ENCODE results near the gene CRYGN.

DNA sequence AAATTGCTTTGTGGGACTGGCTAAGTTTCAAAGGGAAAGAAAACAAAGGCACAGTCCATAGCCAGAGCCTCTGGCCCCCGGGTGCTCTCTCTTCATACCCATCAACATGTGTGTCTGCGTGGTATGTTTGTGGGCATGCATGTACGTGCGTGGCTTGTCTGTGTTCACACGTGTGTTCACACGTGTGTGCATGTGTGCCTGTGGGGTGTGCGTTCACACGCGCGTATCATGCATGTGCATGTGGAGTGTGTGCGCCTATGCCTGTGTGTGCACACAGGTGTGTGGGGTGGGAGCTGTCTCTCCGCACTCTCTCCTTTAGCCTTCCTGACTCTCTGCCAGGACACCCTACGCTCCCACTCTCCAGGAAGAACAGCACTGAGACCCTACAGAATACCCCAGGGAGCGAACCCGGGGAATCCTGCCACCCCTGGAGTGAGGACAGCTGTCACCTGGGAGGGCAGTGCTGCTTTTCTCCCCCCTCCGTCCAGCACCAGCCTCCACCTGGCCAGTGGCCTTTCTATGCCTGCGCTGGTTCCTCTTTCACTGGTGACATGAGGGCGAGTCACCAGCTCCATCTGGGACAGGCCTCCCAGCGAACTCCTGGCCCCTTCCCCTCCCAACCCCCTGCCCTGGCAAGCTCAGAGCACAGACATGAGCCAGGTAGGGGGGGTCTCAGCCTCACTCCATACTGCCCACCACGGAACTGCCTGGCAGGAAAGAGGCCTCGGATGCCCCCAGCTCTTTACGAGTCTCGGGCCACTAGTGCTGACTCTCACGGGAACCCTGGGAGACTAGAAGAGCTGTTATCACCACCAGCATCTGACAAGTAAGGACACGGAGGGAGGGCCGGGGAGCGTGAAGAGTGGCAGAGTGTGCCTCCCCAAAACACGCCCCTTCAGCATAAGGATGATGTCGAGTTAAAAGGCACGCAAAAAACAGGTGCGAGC, 46.6 kb downstream of the CRYGN start:
- TF ChIP-seq CHD2 (IDR thresholded peaks at IDR 0.05; ENCODE audit: low read length, partially characterized antibody) (no peak), RCOR1 (IDR thresholded peaks at IDR 0.05; ENCODE audit: low read length) (no peak), GABPA (IDR thresholded peaks at IDR 0.05; ENCODE audit: low read depth) (no peak), YY1 (IDR thresholded peaks at IDR 0.05; ENCODE audit: low read depth) (no peak), EZH2phosphoT487 (IDR thresholded peaks at IDR 0.05; ENCODE audit: borderline replicate concordance, low read depth) (no peak), NFIC (IDR thresholded peaks at IDR 0.05; ENCODE audit: borderline replicate concordance) (no peak), EP300 (IDR thresholded peaks at IDR 0.05; ENCODE audit: borderline replicate concordance in 1 of 2, low read depth in 1 of 2, low read length in 1 of 2) (no peak), RAD21 (IDR thresholded peaks at IDR 0.05; ENCODE audit: low read length) (no peak)
- TF ChIP-seq, protein P1, sequence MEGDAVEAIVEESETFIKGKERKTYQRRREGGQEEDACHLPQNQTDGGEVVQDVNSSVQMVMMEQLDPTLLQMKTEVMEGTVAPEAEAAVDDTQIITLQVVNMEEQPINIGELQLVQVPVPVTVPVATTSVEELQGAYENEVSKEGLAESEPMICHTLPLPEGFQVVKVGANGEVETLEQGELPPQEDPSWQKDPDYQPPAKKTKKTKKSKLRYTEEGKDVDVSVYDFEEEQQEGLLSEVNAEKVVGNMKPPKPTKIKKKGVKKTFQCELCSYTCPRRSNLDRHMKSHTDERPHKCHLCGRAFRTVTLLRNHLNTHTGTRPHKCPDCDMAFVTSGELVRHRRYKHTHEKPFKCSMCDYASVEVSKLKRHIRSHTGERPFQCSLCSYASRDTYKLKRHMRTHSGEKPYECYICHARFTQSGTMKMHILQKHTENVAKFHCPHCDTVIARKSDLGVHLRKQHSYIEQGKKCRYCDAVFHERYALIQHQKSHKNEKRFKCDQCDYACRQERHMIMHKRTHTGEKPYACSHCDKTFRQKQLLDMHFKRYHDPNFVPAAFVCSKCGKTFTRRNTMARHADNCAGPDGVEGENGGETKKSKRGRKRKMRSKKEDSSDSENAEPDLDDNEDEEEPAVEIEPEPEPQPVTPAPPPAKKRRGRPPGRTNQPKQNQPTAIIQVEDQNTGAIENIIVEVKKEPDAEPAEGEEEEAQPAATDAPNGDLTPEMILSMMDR (IDR thresholded peaks at IDR 0.05): no peak
- TF ChIP-seq, protein P2, sequence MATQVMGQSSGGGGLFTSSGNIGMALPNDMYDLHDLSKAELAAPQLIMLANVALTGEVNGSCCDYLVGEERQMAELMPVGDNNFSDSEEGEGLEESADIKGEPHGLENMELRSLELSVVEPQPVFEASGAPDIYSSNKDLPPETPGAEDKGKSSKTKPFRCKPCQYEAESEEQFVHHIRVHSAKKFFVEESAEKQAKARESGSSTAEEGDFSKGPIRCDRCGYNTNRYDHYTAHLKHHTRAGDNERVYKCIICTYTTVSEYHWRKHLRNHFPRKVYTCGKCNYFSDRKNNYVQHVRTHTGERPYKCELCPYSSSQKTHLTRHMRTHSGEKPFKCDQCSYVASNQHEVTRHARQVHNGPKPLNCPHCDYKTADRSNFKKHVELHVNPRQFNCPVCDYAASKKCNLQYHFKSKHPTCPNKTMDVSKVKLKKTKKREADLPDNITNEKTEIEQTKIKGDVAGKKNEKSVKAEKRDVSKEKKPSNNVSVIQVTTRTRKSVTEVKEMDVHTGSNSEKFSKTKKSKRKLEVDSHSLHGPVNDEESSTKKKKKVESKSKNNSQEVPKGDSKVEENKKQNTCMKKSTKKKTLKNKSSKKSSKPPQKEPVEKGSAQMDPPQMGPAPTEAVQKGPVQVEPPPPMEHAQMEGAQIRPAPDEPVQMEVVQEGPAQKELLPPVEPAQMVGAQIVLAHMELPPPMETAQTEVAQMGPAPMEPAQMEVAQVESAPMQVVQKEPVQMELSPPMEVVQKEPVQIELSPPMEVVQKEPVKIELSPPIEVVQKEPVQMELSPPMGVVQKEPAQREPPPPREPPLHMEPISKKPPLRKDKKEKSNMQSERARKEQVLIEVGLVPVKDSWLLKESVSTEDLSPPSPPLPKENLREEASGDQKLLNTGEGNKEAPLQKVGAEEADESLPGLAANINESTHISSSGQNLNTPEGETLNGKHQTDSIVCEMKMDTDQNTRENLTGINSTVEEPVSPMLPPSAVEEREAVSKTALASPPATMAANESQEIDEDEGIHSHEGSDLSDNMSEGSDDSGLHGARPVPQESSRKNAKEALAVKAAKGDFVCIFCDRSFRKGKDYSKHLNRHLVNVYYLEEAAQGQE (IDR thresholded peaks at IDR 0.05; ENCODE audit: low read depth, low read length): no peak

Data from SK-N-SH (cell line).